ENCODE measurements around the gene LPP.

Gene LPP

DNA sequence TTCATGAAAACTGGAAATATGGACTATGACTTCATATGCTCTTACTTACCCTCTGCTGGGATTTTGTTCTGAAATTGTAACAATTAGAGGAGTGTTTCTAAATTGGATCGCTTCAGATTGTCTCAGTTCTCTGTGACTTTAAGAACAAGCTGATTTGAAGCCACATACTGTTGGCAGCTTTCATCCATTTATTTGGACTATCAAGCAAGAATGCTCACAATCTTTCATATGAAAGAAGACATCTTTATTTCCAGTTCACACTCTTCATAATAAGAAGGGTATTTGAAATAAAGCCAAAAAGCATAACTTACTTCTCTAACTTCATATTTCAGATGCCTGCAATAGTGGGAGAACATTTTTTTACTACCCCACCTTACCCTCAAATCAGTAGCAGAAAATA lies 526.2 kb downstream of the LPP start:
- TF ChIP-seq, protein P1, sequence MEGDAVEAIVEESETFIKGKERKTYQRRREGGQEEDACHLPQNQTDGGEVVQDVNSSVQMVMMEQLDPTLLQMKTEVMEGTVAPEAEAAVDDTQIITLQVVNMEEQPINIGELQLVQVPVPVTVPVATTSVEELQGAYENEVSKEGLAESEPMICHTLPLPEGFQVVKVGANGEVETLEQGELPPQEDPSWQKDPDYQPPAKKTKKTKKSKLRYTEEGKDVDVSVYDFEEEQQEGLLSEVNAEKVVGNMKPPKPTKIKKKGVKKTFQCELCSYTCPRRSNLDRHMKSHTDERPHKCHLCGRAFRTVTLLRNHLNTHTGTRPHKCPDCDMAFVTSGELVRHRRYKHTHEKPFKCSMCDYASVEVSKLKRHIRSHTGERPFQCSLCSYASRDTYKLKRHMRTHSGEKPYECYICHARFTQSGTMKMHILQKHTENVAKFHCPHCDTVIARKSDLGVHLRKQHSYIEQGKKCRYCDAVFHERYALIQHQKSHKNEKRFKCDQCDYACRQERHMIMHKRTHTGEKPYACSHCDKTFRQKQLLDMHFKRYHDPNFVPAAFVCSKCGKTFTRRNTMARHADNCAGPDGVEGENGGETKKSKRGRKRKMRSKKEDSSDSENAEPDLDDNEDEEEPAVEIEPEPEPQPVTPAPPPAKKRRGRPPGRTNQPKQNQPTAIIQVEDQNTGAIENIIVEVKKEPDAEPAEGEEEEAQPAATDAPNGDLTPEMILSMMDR (IDR thresholded peaks at IDR 0.05; ENCODE audit: low read depth, low read length, missing control alignments), result no peak
- H3K4me3 ChIP-seq (replicated peaks; ENCODE audit: low read depth, low read length), result no peak overlapping the region
- DNase-seq (ENCODE audit: extremely low read depth, low read depth), result no peak

DNA sequence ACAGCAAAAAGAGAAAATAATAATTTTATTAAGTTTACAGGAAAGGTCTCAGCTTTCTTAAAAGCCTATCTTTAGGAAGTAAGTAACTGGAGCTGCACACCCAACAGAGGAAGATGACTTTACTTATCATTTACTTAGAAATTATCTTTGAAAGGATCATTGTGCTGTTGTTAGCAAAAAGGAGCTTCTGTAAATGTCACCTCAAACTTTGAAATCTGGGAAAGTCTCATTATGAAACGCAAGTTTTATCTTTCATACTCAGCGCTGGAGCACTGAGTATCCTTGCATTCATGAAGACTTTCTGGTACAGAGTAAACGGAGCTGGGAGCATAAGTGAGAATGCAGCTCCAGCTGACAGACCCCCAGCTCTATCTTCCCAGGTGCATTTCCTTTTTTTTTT lies 526.6 kb downstream of the LPP start:
- H3K4me3 ChIP-seq (replicated peaks; ENCODE audit: low read depth, low read length), result no peak overlapping the region
- TF ChIP-seq, protein P1 (IDR thresholded peaks at IDR 0.05; ENCODE audit: low read depth, low read length, missing control alignments), result no peak
- no peak for DNase-seq (ENCODE audit: extremely low read depth, low read depth)

DNA sequence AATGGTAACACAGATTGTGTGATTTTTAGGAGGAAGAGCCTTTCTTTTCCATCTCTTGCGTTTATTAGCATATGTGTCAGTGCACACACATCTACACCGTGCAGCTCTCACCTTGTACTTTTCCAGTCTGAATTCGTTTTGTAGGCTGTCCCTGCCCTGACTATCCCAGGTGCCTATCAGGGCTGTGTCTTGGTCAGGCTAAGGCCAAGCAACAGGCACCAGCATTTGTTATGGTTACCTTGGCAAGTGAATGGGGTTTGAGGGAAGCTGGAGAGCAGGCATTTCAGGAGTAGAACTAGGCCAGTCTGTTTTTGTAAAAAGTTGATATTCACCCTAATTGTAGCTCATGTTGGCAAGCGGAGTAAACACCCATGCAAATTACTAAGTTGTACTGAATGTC lies 528.4 kb downstream of the LPP start:
- no peak for DNase-seq (ENCODE audit: extremely low read depth, low read depth)
- no peak overlapping the region for H3K4me3 ChIP-seq (replicated peaks; ENCODE audit: low read depth, low read length)
- TF ChIP-seq, protein P1 (IDR thresholded peaks at IDR 0.05; ENCODE audit: low read depth, low read length, missing control alignments), result no peak

DNA sequence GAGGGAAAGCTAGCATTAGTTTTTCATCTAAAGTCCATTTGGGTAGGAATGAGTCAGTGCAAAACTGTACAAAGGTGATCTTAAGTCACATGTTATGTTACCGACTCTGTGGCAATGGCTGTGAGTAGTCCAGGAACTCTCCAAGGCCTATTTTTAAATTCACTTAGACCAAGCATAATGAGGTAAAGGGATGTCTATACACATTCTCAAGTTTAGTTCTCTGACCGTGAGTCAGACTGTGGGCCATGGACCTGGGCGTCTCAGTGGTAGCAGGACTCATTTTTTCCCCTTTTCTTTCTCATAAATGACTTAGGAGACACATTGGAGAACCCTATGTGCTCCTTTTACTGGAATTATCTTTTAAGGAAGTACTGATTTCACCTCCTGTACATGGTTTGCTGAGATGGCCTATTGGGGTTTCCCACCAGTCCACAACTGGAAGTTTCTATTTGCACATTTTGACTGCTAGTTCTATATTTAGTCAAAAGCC lies 529.1 kb downstream of the LPP start:
- no peak for DNase-seq (ENCODE audit: extremely low read depth, low read depth)
- TF ChIP-seq, protein P1 (IDR thresholded peaks at IDR 0.05; ENCODE audit: low read depth, low read length, missing control alignments), result no peak
- no peak overlapping the region for H3K4me3 ChIP-seq (replicated peaks; ENCODE audit: low read depth, low read length)

DNA sequence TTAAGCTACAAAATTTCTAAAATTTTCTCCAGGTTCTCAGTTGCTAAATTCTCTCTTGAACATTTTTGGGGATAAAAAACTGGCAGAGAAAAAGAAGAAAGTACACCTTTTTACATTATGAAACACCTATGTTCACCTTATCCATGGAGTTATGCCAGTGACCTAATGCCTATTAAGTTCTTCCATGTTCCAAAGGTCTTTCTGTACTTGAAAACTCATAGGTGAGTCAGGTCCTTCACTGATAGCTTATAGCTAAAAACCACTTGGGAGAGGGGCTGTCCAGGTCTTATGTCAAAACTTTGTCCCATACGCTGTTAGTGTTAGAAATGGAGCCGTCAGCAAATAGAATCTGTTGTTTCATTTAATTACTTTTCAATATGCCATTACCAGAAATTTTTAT lies 530.3 kb downstream of the LPP start:
- no peak for DNase-seq (ENCODE audit: extremely low read depth, low read depth)
- TF ChIP-seq, protein P1 (IDR thresholded peaks at IDR 0.05; ENCODE audit: low read depth, low read length, missing control alignments), result no peak
- no peak overlapping the region for H3K4me3 ChIP-seq (replicated peaks; ENCODE audit: low read depth, low read length)

DNA sequence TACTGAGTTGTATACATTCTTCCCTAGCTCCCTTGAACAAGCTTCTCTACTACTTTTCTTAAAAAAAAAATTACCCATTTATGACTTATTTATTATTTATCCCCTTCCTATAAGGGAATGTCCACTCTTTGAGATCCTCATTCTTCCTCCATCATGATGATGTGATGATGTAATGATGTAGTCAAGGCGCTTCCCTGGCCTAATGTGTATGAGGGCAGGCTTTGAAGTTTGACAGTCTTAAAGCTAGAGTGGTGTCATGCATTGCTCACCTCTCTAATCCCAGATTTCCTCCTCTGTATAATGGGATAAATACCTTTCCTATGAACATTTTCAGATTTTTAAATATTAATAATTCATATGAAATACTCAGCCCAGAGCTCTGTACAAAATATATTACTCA lies 531.8 kb downstream of the LPP start:
- TF ChIP-seq, protein P1 (IDR thresholded peaks at IDR 0.05; ENCODE audit: low read depth, low read length, missing control alignments), result no peak

DNA sequence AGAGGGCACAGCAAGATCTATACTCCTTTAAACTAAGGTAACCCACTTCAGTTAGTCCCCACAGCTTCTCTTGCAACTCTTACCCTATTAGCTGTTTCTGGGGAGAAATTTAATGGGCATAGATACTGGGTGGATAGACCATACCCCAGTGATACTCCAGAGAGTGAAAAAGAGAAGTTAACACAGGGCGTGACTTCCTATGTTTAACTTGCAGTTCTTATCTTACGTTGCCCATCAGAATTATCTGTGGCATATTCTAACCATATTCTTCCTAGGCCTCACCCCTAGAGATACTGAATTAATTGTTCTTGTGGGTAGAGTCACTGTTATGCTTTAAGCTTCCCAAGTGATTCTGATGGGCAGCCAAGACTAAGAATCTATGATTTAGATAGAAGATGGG lies 532.4 kb downstream of the LPP start:
- DNase-seq (ENCODE audit: extremely low read depth, low read depth), result no peak
- TF ChIP-seq, protein P1 (IDR thresholded peaks at IDR 0.05; ENCODE audit: low read depth, low read length, missing control alignments), result no peak
- no peak overlapping the region for H3K4me3 ChIP-seq (replicated peaks; ENCODE audit: low read depth, low read length)

More for the DNA sequence above, 531.8 kb downstream of the LPP start:
- no peak overlapping the region for H3K4me3 ChIP-seq (replicated peaks; ENCODE audit: low read depth, low read length)
- DNase-seq (ENCODE audit: extremely low read depth, low read depth), result no peak
